Left lobe of liver (tissue), 2 donors: ENCODE results near the gene TSPAN7. TPM values are rescaled to one million over a fixed set of nuclear protein-coding genes. Genes with fewer than 3 reads are reported as not detected.
A peak's percentile ranks its signal among the peaks of the same experiment; 100 is the strongest.

Experiments used
- ATAC-seq: fragments of 200-7000 bp; cut with Tn5 transposase; one replicate; pipeline ENCODE4 v1.9.1; 2020; ENCODE audit warnings: mild to moderate bottlenecking, moderate library complexity
- DNase-seq: peaks from one replicate; pipeline ENCODE4 v3.0.0-alpha.2; 2020; ENCODE audit warnings: low spot score
- total RNA-seq: library from RNA; stranded (reverse); gene quantifications from one replicate; pipeline ENCODE4 v1.2.1, GENCODE V29; 2021
- donor health status: DM: no; HTN: no; CAD: no; lungs with moderate emphysema.
- donor health status: DM: no; HTN: yes; CAD: no.

The TSPAN7 gene
- total RNA-seq, 1 donor from 2014 or later, result 8.1 TPM

DNA sequence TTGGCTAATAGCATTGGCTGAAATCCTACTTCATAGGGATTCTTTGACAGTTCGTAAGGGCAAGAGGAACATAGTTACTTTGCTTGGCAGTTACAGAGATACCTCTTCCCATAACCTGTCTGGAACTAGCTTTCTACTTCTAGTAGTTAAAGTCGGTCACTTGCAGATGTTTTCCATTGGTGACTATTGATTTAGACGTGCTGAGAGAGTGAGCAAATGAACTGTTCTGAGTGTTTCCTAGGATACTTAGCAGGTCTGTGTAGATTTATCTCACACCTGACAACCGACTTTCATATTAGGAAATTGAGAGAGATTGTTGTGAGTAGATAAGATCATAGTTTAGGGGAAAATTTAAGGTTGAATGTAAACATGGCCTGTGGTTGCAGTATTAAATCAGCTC, 116.8 kb downstream of the TSPAN7 start:
- ATAC-seq, result peak; percentile 60
- no peak for DNase-seq

DNA sequence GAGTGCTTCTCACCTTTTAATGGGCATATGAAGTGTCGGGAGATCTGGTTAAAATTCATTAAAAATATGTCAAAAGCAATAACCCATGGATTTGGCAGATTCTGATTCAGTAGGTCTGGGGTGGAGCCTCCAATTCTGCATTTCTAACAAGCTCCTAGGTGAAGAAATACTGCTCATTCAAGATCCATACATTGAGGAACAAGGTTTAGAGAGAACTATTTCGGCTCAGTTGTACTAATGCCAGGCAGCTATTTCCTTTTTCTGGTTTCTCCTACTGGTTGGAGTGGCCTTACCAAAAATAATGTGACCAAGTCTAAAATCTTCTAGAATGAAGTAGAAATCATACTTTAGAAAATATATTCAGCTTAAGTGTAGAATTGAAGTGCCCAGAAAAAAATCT, 117.5 kb downstream of the TSPAN7 start:
- DNase-seq (no peak), ATAC-seq (no peak)

- ATAC-seq, result no peak
- no peak for DNase-seq
These were observed 118.4 kb downstream of the TSPAN7 start for GRCh38 chrX:38679695-38680094.

DNA sequence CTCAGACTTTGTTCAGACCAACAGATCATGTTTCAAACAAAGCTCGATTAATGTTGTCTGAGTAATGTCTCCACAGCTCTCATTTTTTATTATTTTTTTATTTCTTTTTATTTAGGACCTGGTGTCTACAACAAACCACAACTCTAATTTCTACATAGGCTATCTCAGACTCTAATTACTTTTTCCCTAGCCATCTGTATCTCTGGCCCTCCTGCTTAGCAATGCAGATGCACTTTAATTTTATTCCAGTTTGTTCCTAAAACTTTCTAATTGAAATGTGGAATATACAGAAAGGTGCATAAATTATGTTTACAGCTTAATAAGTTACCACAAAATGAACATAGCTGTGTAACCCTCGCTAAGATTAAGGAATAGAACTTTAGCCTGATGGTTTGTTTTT, 120.8 kb downstream of the TSPAN7 start:
- DNase-seq, result no peak
- ATAC-seq, result no peak

DNA sequence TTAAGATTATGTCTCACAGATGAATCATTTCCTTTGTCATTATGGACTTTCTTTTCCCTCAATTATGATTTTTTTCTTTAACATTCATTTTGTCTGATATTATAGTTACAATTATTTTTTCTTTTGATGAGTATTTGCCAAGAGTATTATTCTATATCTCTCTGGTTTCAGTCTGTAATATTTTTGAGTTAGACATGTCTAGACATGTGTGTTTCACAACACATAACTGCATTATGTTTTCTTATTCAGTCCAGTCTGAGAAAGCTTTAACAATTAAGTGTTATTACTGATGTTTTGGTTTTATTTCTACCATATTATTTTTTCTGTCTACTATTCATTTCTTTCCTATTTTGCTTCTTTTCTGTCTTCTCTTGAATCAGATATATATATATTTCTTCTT, 131.6 kb downstream of the TSPAN7 start:
- ATAC-seq (no peak), DNase-seq (no peak)

GRCh38 chrX:38694394-38694793, 133.1 kb downstream of the TSPAN7 start:
- no peak for ATAC-seq

DNA sequence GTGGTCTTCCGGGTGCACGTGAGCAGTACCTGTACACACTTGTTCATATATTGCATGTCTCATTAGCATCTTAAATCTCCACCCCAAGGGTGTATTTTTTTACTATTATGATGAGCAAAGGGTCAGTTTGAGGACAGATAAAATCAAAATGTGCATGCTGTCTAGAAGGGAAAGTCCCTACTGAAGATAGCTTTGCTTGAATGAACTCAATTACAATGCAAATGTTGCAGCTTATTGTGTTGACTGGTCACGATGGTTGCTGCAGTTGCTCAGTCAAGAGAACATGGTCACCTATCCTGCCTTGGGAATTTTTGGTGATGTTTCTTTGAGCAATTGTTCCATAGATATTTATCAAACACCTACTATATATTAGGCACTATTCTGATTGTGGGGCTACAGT, 136.1 kb downstream of the TSPAN7 start:
- no peak for DNase-seq
- ATAC-seq, result no peak

More at GRCh38 chrX:38694394-38694793, 133.1 kb downstream of the TSPAN7 start:
- no peak for DNase-seq

DNA sequence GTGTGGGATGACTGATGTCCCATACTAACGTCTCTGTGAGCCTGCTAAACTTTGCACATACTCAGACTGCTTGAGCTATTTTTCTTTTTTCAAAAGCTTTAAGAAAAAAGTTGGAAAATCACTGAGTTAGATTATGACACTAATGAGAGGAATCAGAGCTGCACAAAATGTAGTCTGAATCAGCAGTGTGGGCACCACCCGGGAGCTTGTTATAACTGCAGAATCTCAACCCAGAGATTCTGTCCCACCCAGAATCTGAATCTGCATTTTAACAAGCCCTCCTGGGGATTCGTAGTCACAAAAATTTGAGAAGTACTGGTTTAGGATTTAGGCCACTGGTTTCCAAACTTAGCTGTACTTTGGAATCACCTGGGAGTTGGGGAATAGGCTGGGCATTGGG, 137.8 kb downstream of the TSPAN7 start:
- no peak for DNase-seq
- ATAC-seq, result no peak

DNA sequence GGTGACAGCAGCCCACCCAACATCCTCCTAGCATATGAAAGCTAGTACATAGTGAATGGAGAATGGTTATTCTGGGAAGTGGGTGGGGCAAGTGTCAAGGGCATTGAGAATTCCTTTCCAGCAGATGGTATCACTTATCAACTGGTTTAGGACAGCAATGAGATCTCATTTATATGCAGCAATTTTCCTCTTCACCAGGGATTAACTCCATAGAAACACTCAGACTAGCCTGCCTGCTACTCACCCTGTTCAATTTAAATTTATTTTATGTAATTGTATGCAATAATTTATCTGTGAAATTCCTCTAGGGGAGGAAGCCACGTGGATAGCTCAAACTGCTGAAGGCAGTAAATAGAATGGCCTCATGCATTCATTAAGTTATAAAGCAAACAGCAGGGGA, 138.4 kb downstream of the TSPAN7 start:
- no peak for ATAC-seq
- no peak for DNase-seq

DNA sequence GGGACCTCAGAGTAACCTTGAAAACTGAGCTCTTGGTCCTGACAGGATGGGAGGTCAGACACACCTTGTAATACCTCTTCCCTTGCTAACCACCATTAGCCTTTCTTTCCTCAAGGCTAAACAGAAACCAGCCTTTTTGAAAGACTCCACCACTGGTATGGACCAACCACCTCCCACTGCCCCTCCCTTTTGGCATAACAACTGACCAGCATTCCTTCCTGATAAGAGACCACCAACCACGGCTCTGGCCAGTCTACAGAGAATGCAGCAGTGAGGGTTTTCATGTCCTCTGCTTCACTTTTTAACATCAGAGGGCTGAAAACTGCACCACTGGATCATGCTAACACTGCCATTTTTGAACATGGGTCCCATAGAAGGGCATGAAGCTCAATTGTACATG, 139.7 kb downstream of the TSPAN7 start:
- no peak for ATAC-seq
- DNase-seq, result no peak

DNA sequence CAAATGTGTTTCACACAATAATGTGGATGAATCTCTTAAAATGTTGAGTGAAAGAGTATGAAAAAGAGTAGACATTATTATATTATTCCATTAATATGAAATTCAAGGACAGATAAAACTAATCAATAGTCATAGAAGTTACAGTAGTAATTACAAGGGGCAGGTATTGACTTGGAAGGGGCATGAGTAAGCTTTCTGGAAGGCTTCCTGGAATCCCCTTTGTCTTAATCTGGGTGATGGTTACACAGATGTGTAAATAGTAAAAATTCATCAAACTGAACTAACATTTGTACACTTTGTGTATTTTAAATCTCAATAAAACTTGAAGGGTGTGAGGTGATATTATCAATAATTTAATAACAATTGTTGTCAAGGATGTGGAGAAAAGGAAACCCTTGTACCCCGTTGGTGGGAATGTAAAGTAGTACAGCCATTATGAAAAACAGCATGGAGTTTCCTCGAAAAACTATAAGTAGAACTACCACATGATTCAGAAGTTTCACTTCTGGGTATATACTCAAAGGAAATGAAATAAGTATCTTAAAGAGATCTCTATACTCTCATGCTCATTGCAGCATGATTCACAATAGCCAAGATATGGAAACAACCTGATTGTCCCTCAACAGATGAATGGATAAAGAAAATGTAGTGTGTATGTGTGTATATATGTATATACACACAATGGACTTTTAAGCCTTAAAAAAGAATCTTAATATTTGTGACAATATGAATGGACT, 143.0 kb downstream of the TSPAN7 start:
- ATAC-seq (no peak), DNase-seq (no peak)

- ATAC-seq, result peak; percentile 38
These were observed 156.5 kb downstream of the TSPAN7 start for GRCh38 chrX:38717871-38718270.

GRCh38 chrX:38718311-38718710, 157.0 kb downstream of the TSPAN7 start:
- DNase-seq (no peak), ATAC-seq (no peak)

More at GRCh38 chrX:38717871-38718270, 156.5 kb downstream of the TSPAN7 start:
- no peak for DNase-seq

GRCh38 chrX:38726612-38727011, 165.3 kb downstream of the TSPAN7 start:
- ATAC-seq, result no peak
- no peak for DNase-seq

DNA sequence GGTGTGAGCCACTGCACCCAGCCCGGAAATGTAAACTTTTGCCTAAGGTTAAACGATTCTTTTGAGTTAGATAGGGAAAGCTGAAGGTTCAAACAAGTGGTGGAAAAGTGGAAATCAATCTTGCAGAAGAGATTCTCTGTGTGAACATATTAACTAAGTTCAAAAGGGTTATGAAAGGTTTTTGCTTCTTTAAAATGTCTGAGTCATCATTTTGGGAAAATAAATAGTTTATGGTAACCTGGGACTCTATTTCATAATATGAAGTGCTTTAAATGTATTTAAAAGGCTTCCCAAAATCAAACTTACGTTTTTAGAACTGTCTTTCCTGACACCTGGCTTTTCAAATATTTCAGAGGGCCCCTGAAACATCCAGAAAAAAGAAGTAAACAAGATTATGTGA, 166.3 kb downstream of the TSPAN7 start:
- DNase-seq (no peak), ATAC-seq (no peak)

- DNase-seq, result no peak
- no peak for ATAC-seq
These were observed 171.5 kb downstream of the TSPAN7 start for GRCh38 chrX:38732866-38733265.

Other genes starting within 250 kb of the TSPAN7 start
- 1.6 TPM for gene RPGR, start 234.0 kb upstream of the TSPAN7 start, total RNA-seq
- 94.6 TPM for gene OTC, start 208.9 kb upstream of the TSPAN7 start, total RNA-seq
- 23.4 TPM for gene MID1IP1, start 239.9 kb downstream of the TSPAN7 start, total RNA-seq